Measurements from ENCODE around the gene EIF2B2. TPM values are rescaled to one million over a fixed set of nuclear protein-coding genes. Genes with fewer than 3 reads are reported as not detected.

The EIF2B2 gene
- total and polyA plus RNA-seq, 4 donors: 19.6 to 45.2 (median 35.0) TPM

DNA sequence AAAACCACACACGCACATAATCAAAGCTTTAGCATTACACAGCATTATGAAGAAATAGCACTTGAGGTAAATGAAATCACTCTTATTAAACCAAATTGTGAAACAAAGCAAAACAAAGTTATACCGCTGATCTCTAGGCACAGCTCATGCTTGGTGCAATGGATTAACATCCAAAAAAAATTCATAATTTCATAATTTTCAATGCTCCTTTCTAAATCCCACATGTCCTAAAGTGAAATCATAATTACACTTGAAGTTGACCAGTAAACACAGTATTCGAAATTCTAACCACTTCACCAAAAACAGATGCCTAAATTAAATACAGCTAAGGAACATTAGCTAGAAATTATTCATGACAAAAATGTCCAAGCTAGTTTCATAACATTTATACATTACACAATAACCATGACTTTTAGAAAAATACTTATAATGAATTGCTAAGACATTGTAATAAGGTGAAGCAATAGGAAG lies 47.0 kb downstream of the EIF2B2 start:
- no peak overlapping the region for H3K27ac ChIP-seq (ENCODE audit: low read depth in 1 of 2, low read length in 1 of 2)
- ATAC-seq (ENCODE audit: insufficient read depth, low FRiP score) (no peak), DNase-seq (no peak)
- H3K4me1 ChIP-seq (ENCODE audit: control insufficient read depth in 5 of 5, insufficient read depth in 5 of 5, low read length in 5 of 5): peaks cover 5 to 62% (median 10%) of the 10 kb centered on the region in 5 donors
- 39 to 48% methylated on average over 3 of the region's 3 CpGs for WGBS, 2 donors
- H3K9ac ChIP-seq (ENCODE audit: insufficient read depth in 1 of 2, low read length in 2 of 2): no peak overlapping the region
- no peaks in the 10 kb centered on the region for H3K9me3 ChIP-seq (ENCODE audit: control insufficient read depth in 4 of 4, insufficient read depth in 3 of 4, low read length in 3 of 4)
- no peak overlapping the region for H3K4me3 ChIP-seq
- H3K36me3 ChIP-seq (ENCODE audit: control insufficient read depth in 4 of 4, insufficient read depth in 4 of 4, low read length in 4 of 4): peaks cover 0 to 7% (median 0%) of the 10 kb centered on the region in 4 donors
- no peak for TF ChIP-seq CTCF (IDR thresholded peaks at IDR 0.05; ENCODE audit: control extremely low read depth, extremely low read depth)
- H3K27me3 ChIP-seq (ENCODE audit: control insufficient read depth in 3 of 3, insufficient read depth in 3 of 3, low read length in 2 of 3): no peaks in the 10 kb centered on the region

GRCh38 chr14:75050852-75051555 lies 48.3 kb downstream of the EIF2B2 start, which contains the start of gene MLH3:
Gene MLH3 (minus strand): TSS chr14:75051467. CDS start chr14:75049655, 1,812 bp downstream.
- Histone ChIP-seq H3K4me1 (ENCODE audit: control insufficient read depth in 5 of 5, insufficient read depth in 5 of 5, low read length in 5 of 5) (peaks cover 5 to 54% (median 10%) of the 10 kb centered on the region in 5 donors), H3K27me3 (ENCODE audit: control insufficient read depth in 3 of 3, insufficient read depth in 3 of 3, low read length in 2 of 3) (no peaks in the 10 kb centered on the region), H3K27ac (ENCODE audit: low read depth in 1 of 2, low read length in 1 of 2) (peak within 1 kb of the TSS; percentile 91 to 94), H3K4me3 (peak within 1 kb of the TSS; percentile 30), H3K9me3 (ENCODE audit: control insufficient read depth in 4 of 4, insufficient read depth in 3 of 4, low read length in 3 of 4) (no peaks in the 10 kb centered on the region), H3K36me3 (ENCODE audit: control insufficient read depth in 4 of 4, insufficient read depth in 4 of 4, low read length in 4 of 4) (peaks cover 0 to 7% (median 0%) of the 10 kb centered on the region in 4 donors), H3K9ac (ENCODE audit: insufficient read depth in 1 of 2, low read length in 2 of 2) (peak within 1 kb of the TSS; percentile 48 to 77)
- ATAC-seq (ENCODE audit: insufficient read depth, low FRiP score): peak; percentile 81
- DNase-seq: peak; percentile 88 to 91 (median 90)
- WGBS, 2 donors: 0 to 1% methylated on average over 56 to 59 of the region's 59 CpGs
- no peak for TF ChIP-seq CTCF (IDR thresholded peaks at IDR 0.05; ENCODE audit: control extremely low read depth, extremely low read depth)

GRCh38 chr14:75051556-75051899 lies 48.8 kb downstream of the EIF2B2 start:
- ATAC-seq (ENCODE audit: insufficient read depth, low FRiP score) (no peak), DNase-seq (no peak)
- no peaks in the 10 kb centered on the region for H3K9me3 ChIP-seq (ENCODE audit: control insufficient read depth in 4 of 4, insufficient read depth in 3 of 4, low read length in 3 of 4)
- no peak for TF ChIP-seq CTCF (IDR thresholded peaks at IDR 0.05; ENCODE audit: control extremely low read depth, extremely low read depth)
- H3K4me3 ChIP-seq: no peak overlapping the region
- H3K27me3 ChIP-seq (ENCODE audit: control insufficient read depth in 3 of 3, insufficient read depth in 3 of 3, low read length in 2 of 3): no peaks in the 10 kb centered on the region
- peaks cover 0 to 7% (median 0%) of the 10 kb centered on the region in 4 donors for H3K36me3 ChIP-seq (ENCODE audit: control insufficient read depth in 4 of 4, insufficient read depth in 4 of 4, low read length in 4 of 4)
- H3K4me1 ChIP-seq (ENCODE audit: control insufficient read depth in 5 of 5, insufficient read depth in 5 of 5, low read length in 5 of 5): peaks cover 4 to 54% (median 10%) of the 10 kb centered on the region in 5 donors
- H3K27ac ChIP-seq (ENCODE audit: low read depth in 1 of 2, low read length in 1 of 2): peak overlapping the region in 1 of 2 donors; percentile 94
- peak overlapping the region in 1 of 2 donors; percentile 77 for H3K9ac ChIP-seq (ENCODE audit: insufficient read depth in 1 of 2, low read length in 2 of 2)
- 28 to 32% methylated on average over 5 of the region's 5 CpGs for WGBS, 2 donors

Data from lung (tissue), 12 donors.